ENCODE results near the gene BUD13. TPM values are rescaled to one million over a fixed set of nuclear protein-coding genes. Genes with fewer than 3 reads are reported as not detected.

BUD13 gene
- total and polyA plus RNA-seq, 2 of the 4 experiments (the other 2 are of a cell fraction): 11.2 to 14.0 TPM

GRCh38 chr11:116790167-116791001 is 17.6 kb upstream of the BUD13 start (continued):
- TF ChIP-seq RCOR1 (IDR thresholded peaks at IDR 0.05; ENCODE audit: insufficient replicate concordance, low read length): no peak

GRCh38 chr11:116788975-116789374 is 16.2 kb upstream of the BUD13 start:
- ChIA-PET POLR2A (ENCODE audit: unreplicated experiment) (no interaction called here), CTCF (no interaction called here)
- Histone ChIP-seq H3K36me3 (ENCODE audit: control insufficient read depth, insufficient read depth, low read length) (peaks cover 21% of the 10 kb centered on the region), H4K20me1 (ENCODE audit: insufficient read depth, low read length) (0 out of 2 replicates have a peak, but pooled peaks cover 4% of the 10 kb centered on the region), H3K27me3 (ENCODE audit: control insufficient read depth, insufficient read depth, low read length) (no peaks in the 10 kb centered on the region), H3K9me3 (ENCODE audit: control insufficient read depth, insufficient read depth, low read length) (no peaks in the 10 kb centered on the region), H3K9ac (ENCODE audit: low read depth, low read length) (no peak overlapping the region), H2BK15ac (ENCODE audit: low read depth, low read length) (no peak overlapping the region), H3K4me3 (ENCODE audit: insufficient read depth, low read depth, low read length) (no peak overlapping the region), H3K9me1 (ENCODE audit: insufficient read depth, low read length) (peaks cover 24% of the 10 kb centered on the region), H2BK5ac (ENCODE audit: low read depth, low read length, poor library complexity, severe bottlenecking) (no peak overlapping the region), H3K56ac (ENCODE audit: extremely low read depth, insufficient read depth, low read length) (no peak overlapping the region), H3K27ac (ENCODE audit: insufficient read depth, low read length) (no peak overlapping the region), H2BK120ac (ENCODE audit: low read depth, low read length) (no peak overlapping the region), H3K4me1 (ENCODE audit: control insufficient read depth, insufficient read depth, low read length) (peaks cover 6% of the 10 kb centered on the region), H3K18ac (ENCODE audit: low read depth, low read length) (no peak overlapping the region), H4K5ac (ENCODE audit: low read depth, low read length) (no peak overlapping the region), H4K8ac (ENCODE audit: low read depth in 2 of 2, low read length in 2 of 2) (peak overlapping the region; percentile 96 to 98; a peak in 2 of 4 replicates), H2AK9ac (replicated peaks; ENCODE audit: low read depth, low read length, poor library complexity) (peak overlapping the region; percentile 28), H3K23ac (ENCODE audit: low read depth, low read length) (0 out of 2 replicates have a peak overlapping the region, but pooled peaks have one; percentile 10), H4K91ac (ENCODE audit: insufficient read depth, low read depth, low read length) (0 out of 2 replicates have a peak overlapping the region, but pooled peaks have one; percentile 75), H3K79me1 (ENCODE audit: low read depth in 1 of 2, low read length in 2 of 2) (peaks cover 37 to 46% of the 10 kb centered on the region in 2 experiments), H2AK5ac (ENCODE audit: low read depth, low read length) (no peak overlapping the region), H2BK20ac (ENCODE audit: low read depth, low read length) (no peak overlapping the region; the same call in 1 of the 2 replicates), H3K4ac (ENCODE audit: low read depth, low read length) (no peak overlapping the region), H3K4me2 (ENCODE audit: low read depth, low read length) (no peak overlapping the region), H3K14ac (replicated peaks; ENCODE audit: low read depth, low read length) (no peak overlapping the region), H2AFZ (replicated peaks; ENCODE audit: low read length, poor library complexity) (no peak overlapping the region)
- DNase-seq: no peak
- dilution Hi-C loops (cut with HindIII; ENCODE audit: low sequenced_read_pairs, unreplicated experiment) (no loop called here), intact Hi-C loops (cut with micrococcal nuclease) (loop anchor here (1.0 kb wide), 1 partner anchor 47 kb away; no protein-coding TSS in a partner anchor), in situ Hi-C loops (cut with MboI; ENCODE audit: low sequenced_read_pairs) (loop anchor here (5.0 kb wide), 1 partner anchor 443 kb away; the partner anchor contains the start of genes PCSK7 and RNF214)
- ATAC-seq (ENCODE audit: low read depth): no peak
- WGBS, 2 experiments (ENCODE audit: extremely low coverage in 2 of 2, insufficient read length in 1 of 2): no CpG with 5 or more reads among the region's 4 CpGs
- no peak for TF ChIP-seq CTCF (conservative IDR thresholded peaks at IDR 0.05; ENCODE audit: low read depth, low read length)
- TF ChIP-seq POLR2A (IDR thresholded peaks at IDR 0.05; ENCODE audit: low read depth, low read length): no peak
- TF ChIP-seq USF2 (IDR thresholded peaks at IDR 0.05; ENCODE audit: low read depth, low read length): no peak
- no peak for TF ChIP-seq MAZ (IDR thresholded peaks at IDR 0.05; ENCODE audit: borderline replicate concordance, low read depth, low read length)
- TF ChIP-seq SMC3 (IDR thresholded peaks at IDR 0.05; ENCODE audit: low read depth, low read length): no peak
- no TSS peak for BruUV-seq (replicated peaks)

All from IMR-90 (cell line).